Astrocyte (in vitro differentiated cells and primary cell): ENCODE measurements around the gene NINJ1. TPM values are rescaled to one million over a fixed set of nuclear protein-coding genes. Genes with fewer than 3 reads are reported as not detected.

Source experiments
- DNase-seq: peaks from one replicate; pipeline ENCODE4 v3.0.0-alpha.2; 2010; ENCODE audit warnings: low read depth
- FAIRE-seq: peaks from 2 replicates; lab custom pipeline; 2011; peaks lifted over from hg19 to GRCh38; lab: Jason Lieb, UNC
- H2AFZ ChIP-seq: 2 replicates; pipeline ENCODE4 v1.6.0; 2012; ENCODE audit warnings: low read depth, low read length, inconsistent platforms
- H3K27ac ChIP-seq: 2 replicates; pipeline ENCODE4 v1.5.1; 2011; ENCODE audit warnings: low read depth, low read length, inconsistent platforms
- H3K27me3 ChIP-seq: 2 replicates; pipeline ENCODE4 v1.6.0; 2011; ENCODE audit warnings: low read length, inconsistent platforms; ENCODE audit not compliant: insufficient read depth
- H3K36me3 ChIP-seq: 2 replicates; pipeline ENCODE4 v1.5.1; 2011; ENCODE audit warnings: low read length, inconsistent platforms; ENCODE audit not compliant: insufficient read depth
- H3K4me1 ChIP-seq: 2 replicates; pipeline ENCODE4 v1.5.1; 2011; ENCODE audit warnings: low read length, inconsistent platforms; ENCODE audit not compliant: insufficient read depth
- H3K4me2 ChIP-seq: 2 replicates; pipeline ENCODE4 v1.6.0; 2012; ENCODE audit warnings: low read length, inconsistent platforms
- H3K4me3 ChIP-seq: 2 replicates; pipeline ENCODE4 v1.5.1; 2011; ENCODE audit warnings: low read depth, mild to moderate bottlenecking, low read length, inconsistent platforms; ENCODE audit not compliant: insufficient read depth
- H3K79me2 ChIP-seq: 2 replicates; pipeline ENCODE4 v1.6.0; 2012; ENCODE audit warnings: mild to moderate bottlenecking, low read length, inconsistent platforms; ENCODE audit not compliant: insufficient read depth
- H3K9ac ChIP-seq: 2 replicates; pipeline ENCODE4 v1.6.0; 2012; ENCODE audit warnings: mild to moderate bottlenecking, low read length, inconsistent platforms
- H3K9me3 ChIP-seq: 2 replicates; pipeline ENCODE4 v1.5.1; 2012; ENCODE audit warnings: low read depth, mild to moderate bottlenecking, low read length, inconsistent platforms; ENCODE audit not compliant: insufficient read depth
- H4K20me1 ChIP-seq: 2 replicates; pipeline ENCODE4 v1.6.0; 2012; ENCODE audit warnings: low read length, inconsistent platforms; ENCODE audit not compliant: insufficient read depth
- H3K27ac Mint-ChIP-seq: one replicate; pipeline ENCODE4 v1.8.0; 2021; ENCODE audit warnings: mild to moderate bottlenecking, mixed read lengths; ENCODE audit not compliant: unreplicated experiment
- H3K27me3 Mint-ChIP-seq: one replicate; pipeline ENCODE4 v1.8.0; 2021; ENCODE audit warnings: low read depth, mixed read lengths; ENCODE audit not compliant: unreplicated experiment
- H3K36me3 Mint-ChIP-seq: one replicate; pipeline ENCODE4 v1.8.0; 2021; ENCODE audit warnings: low read depth, mixed read lengths; ENCODE audit not compliant: unreplicated experiment
- H3K4me1 Mint-ChIP-seq: one replicate; pipeline ENCODE4 v1.8.0; 2021; ENCODE audit warnings: low read depth, mixed read lengths; ENCODE audit not compliant: unreplicated experiment
- H3K4me3 Mint-ChIP-seq: one replicate; pipeline ENCODE4 v1.8.0; 2021; ENCODE audit warnings: mild to moderate bottlenecking, moderate library complexity, mixed read lengths; ENCODE audit not compliant: unreplicated experiment
- H3K9me3 Mint-ChIP-seq: one replicate; pipeline ENCODE4 v1.8.0; 2021; ENCODE audit warnings: mild to moderate bottlenecking, mixed read lengths; ENCODE audit not compliant: unreplicated experiment
- CTCF ChIP-seq: IDR thresholded peaks from 2 replicates; pipeline ENCODE4 v1.5.1; 2011; ENCODE audit warnings: low read depth, mild to moderate bottlenecking, inconsistent platforms, low read length, moderate library complexity; ENCODE audit not compliant: insufficient read depth
- EZH2 ChIP-seq: IDR thresholded peaks from 2 replicates; pipeline ENCODE4 v1.6.1; 2012; ENCODE audit warnings: mild to moderate bottlenecking, low read length, inconsistent platforms; ENCODE audit not compliant: insufficient read depth
- total RNA-seq: library from RNA; stranded (reverse); gene quantifications from 2 replicates; pipeline ENCODE4 v1.2.1, GENCODE V29; 2021

NINJ1 gene
- total RNA-seq, 1 donor from 2014 or later: 28.3 TPM

- Mint-ChIP-seq H3K27me3 (no peaks in the 10 kb centered on the region), H3K36me3 (peaks cover 1% of the 10 kb centered on the region), H3K4me1 (peaks cover 21% of the 10 kb centered on the region), H3K4me3 (peak within 1 kb of the TSS; percentile 88), H3K27ac (peak within 1 kb of the TSS; percentile 53), H3K9me3 (peaks cover 5% of the 10 kb centered on the region)
- Histone ChIP-seq H3K9ac (peak within 1 kb of the TSS; percentile 80), H3K9me3 (peaks cover 1% of the 10 kb centered on the region), H3K4me1 (peaks cover 31% of the 10 kb centered on the region), H3K4me3 (peak within 1 kb of the TSS; percentile 83), H4K20me1 (peaks cover 39% of the 10 kb centered on the region), H3K36me3 (no peaks in the 10 kb centered on the region), H3K4me2 (peak within 1 kb of the TSS; percentile 96), H3K27me3 (no peaks in the 10 kb centered on the region), H2AFZ (peak within 1 kb of the TSS; percentile 74), H3K27ac (peak within 1 kb of the TSS; percentile 68), H3K79me2 (peaks cover 45% of the 10 kb centered on the region)
- DNase-seq (peak; percentile 25), FAIRE-seq (no peak)
- TF ChIP-seq CTCF (no peak), EZH2 (no peak)
These were observed 37.8 kb downstream of the NINJ1 start, which contains the start of gene CARD19 for GRCh38 chr9:93096131-93096802. CARD19 (plus strand) TSS chr9:93096217; CDS start chr9:93096346, 129 bp downstream.

DNA sequence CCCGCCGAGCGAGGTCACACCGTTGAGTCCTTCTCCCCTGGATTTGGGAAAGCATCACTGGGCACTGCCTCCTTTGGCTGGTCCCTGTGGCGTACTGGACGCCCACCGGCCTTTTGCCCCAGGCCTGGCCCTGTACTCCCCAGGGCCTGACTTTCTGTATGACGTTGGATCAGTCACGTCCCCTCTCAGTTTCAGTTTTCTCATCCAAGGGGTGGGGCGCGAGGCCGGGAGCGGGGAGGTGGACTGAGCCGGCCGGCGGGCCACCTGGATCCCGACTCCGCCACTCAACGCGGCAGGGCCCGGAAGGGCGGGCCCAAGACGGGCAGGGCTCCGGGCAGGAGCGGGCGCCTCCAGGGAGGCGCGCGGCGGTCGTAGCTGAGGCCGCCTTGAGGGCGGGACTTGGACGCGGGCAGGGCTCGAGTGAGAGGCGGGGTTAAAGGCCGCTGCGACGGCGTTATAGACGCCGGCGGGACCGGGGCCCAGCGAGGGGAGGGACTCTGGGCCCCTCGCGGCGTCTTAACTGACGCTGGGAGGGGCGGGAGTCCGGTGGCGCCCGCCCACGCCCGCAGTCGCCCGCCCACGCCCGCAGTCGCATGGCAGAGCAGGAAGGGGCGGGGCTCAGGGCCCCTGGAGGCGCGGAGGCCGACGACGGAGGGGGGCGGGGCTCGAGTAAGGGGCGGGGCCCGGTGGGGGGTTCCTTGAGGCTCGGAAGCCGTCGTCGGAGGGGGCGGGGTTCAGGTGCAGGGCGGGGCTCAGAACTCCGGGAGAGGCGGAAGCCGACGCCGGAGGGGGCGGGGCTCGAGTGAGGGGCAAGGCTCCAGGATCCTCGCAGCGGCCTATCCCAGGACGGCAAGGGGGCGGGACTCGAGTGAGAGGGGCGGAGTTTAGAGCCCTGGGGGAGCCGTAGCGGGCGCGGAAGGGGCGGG, 38.6 kb downstream of the NINJ1 start:
- no peaks in the 10 kb centered on the region for H3K27me3 ChIP-seq
- H3K4me3 ChIP-seq: peak overlapping the region; percentile 45
- DNase-seq (peak; percentile 88), FAIRE-seq (no peak)
- Mint-ChIP-seq H3K9me3 (peaks cover 8% of the 10 kb centered on the region), H3K36me3 (peaks cover 5% of the 10 kb centered on the region), H3K4me1 (peaks cover 21% of the 10 kb centered on the region), H3K4me3 (peak overlapping the region; percentile 54), H3K27me3 (no peaks in the 10 kb centered on the region), H3K27ac (peak overlapping the region; percentile 53)
- no peaks in the 10 kb centered on the region for H3K36me3 ChIP-seq
- H3K9ac ChIP-seq: peak overlapping the region; percentile 75
- peaks cover 37% of the 10 kb centered on the region for H3K79me2 ChIP-seq
- H4K20me1 ChIP-seq: peaks cover 35% of the 10 kb centered on the region
- H3K27ac ChIP-seq: peak overlapping the region; percentile 68
- H3K9me3 ChIP-seq: peaks cover 6% of the 10 kb centered on the region
- H2AFZ ChIP-seq: peak overlapping the region; percentile 74
- H3K4me1 ChIP-seq: peaks cover 31% of the 10 kb centered on the region
- H3K4me2 ChIP-seq: peak overlapping the region; percentile 82
- TF ChIP-seq CTCF (no peak), EZH2 (no peak)
